ENCODE results near the gene IGSF23.

The IGSF23 gene

DNA sequence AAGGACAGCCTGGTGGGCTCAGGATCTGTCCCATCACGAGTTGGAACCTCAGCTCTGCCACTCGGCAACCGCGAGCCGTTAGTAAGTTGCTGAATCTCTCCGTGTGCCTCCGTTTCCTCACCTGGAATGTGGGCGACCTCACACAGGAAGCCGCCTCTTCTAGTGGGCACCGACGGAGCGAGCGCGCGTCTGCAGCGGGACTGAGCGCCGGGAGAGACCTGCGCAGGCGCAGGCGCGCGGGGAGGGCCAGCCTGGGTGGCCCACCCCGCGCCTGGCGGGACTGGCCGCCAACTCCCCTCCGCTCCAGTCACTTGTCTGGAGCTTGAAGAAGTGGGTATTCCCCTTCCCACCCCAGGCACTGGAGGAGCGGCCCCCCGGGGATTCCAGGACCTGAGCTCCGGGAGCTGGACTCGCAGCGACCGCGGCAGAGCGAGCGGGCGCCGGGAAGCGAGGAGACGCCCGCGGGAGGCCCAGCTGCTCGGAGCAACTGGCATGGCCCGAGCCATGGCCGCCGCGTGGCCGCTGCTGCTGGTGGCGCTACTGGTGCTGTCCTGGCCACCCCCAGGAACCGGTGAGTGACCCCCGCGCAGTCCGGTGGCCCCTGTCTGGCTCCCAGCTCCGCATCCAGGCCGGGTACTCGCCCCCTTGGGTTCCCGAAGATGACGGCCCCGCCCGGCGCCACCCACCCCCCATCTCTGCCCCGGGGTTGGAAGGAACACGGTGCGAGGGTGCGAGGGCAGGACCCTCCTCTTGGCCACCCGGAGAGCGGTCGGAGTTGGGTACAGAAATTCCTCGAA, 30.4 kb downstream of the IGSF23 start, which contains the start of gene PVR:
Gene PVR (plus strand): TSS at position 306 of the 797 bp plus-strand sequence. CDS start 187 bp downstream, at position 493.
- peak; percentile 63 for DNase-seq

DNA sequence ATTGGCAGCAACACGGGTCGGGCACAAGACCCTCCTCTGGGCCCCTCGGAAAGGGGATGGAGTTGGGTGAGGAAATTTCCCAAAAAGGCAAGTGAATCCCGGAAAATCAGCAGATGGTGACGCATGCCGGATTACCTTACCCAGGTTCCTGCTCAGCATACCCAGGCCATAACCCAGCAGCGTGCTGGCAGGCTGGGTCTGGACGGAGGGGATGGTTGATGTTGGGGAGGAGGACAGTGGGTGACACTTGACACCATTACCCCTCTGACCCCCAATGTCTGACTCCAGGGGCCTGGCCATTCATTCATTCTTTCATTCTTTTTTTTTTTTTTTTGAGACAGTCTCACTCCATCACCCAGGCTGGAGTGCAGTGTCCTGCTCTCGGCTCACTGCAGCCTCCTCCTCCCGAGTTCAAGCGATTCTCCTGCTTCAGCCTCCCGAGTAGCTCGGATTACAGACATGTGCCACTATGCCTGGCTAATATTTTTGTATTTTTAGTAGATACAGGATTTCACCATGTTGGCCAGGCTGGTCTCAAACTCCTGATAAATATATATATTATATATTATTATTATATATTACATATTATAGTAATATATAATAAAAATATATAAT, 31.1 kb downstream of the IGSF23 start:
- DNase-seq, result peak; percentile 21

DNA sequence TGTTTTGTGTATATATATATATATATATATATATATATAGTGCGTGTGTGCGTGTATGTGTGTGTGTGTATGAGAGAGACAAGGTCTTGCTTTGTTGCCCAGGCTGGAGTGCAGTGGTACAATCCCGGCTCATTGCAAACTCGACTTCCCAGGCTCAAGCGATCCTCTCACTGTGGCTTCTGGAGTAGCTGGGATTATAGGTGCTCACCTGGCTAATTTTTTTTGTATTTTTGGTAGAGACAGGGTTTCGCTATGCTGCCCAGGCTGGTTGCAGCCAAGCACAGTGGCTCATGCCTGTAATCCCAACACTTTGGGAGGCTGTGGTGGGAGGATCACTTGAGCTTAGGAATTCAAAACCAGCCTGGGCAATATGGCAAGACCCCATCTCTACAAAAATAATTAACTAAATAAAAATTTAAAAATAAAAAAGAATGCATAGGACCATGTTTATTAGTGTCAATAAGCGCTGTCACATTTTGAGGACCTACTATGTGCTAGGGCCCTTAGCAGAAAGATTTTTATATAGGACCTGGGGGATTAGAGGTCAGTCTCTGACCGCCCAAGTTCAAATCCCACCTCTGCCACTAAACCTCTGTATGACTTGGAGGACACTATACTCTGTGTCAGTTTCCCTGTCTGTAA, 32.2 kb downstream of the IGSF23 start:
- no peak for DNase-seq

DNA sequence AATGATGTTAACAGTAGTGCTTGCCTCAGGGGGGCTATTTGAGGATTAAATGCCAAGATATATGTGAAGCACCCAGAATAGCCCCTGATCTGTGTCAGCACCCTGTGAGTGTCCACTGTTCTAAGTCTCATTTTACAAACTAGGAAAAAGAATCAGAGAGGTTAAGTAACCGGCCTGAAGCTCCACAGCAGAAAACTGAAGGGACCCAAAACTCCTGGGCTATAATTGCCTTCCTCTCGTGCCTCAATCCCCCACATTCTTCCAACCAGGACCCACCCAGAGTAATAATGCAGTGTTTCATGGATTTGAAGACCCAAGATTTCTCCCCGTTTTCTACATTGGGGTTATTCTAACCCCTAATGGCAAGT, 32.7 kb downstream of the IGSF23 start:
- no peak for DNase-seq

DNA sequence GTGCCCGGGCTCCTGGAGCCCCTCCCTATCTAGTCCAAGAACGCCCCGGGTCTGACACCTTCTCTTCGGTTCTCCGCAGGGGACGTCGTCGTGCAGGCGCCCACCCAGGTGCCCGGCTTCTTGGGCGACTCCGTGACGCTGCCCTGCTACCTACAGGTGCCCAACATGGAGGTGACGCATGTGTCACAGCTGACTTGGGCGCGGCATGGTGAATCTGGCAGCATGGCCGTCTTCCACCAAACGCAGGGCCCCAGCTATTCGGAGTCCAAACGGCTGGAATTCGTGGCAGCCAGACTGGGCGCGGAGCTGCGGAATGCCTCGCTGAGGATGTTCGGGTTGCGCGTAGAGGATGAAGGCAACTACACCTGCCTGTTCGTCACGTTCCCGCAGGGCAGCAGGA, 33.8 kb downstream of the IGSF23 start:
- DNase-seq, result no peak

DNA sequence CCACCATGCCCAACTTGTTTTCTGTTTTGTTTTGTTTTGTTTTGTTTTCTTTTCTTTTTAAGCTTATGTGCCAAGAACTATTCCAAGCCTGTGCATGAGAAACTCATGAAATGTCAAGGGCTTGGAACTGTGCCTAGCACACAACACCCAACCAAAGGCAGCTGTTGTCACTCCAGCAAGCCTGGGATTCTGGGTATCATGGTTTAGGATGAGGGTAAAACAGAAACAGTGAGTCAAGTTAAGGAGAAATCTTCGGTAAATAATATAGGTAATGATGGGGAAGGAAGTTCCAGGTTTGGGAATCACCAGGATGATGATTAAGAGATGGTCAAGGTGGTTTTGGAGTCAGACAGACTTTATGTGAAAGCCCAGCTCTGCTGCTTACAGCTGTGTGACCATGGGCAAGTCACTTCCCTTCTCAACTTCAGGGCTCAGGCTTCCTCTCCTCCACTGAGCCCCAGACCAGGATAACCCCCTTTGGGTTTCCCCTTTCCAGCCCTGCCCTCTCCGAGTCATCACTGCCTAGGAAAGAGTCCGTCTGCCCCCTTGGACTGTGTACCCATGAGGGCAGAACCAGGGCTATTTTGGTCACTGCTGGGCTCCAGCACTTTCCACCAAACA, 35.4 kb downstream of the IGSF23 start:
- DNase-seq, result no peak

DNA sequence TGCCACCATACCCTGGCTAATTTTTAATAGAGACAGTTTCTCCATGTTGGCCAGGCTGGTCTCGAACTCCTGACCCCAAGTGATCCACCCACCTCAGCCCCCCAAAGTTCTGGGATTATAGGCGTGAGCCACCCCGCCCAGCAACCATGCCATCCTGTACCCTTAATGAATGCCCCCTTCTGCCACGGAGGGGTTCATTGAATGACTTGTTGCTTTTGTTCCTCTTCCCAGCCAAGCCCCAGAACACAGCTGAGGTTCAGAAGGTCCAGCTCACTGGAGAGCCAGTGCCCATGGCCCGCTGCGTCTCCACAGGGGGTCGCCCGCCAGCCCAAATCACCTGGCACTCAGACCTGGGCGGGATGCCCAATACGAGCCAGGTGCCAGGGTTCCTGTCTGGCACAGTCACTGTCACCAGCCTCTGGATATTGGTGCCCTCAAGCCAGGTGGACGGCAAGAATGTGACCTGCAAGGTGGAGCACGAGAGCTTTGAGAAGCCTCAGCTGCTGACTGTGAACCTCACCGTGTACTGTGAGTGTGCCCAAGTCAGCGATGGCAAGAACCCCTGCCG, 36.3 kb downstream of the IGSF23 start:
- DNase-seq, result no peak

DNA sequence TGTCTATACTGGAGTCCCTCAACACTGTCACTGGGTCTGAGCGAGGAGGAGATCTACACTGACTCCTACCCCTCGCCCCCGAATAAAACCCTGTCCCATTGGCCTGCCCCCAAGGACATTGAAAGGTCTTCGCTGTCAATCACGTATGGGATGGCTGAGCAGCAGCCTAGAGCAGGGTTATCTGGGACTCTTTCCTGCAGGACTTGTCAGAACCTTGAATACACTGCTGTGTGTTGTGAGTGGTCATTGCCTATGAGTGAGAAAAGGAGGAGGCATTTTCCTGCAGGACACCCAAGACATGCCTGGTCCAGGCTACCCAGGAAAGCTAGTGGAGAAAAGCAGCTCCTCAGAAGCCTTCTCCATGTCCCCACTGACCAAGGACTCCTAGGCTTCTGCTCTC, 40.0 kb downstream of the IGSF23 start:
- DNase-seq, result no peak

DNA sequence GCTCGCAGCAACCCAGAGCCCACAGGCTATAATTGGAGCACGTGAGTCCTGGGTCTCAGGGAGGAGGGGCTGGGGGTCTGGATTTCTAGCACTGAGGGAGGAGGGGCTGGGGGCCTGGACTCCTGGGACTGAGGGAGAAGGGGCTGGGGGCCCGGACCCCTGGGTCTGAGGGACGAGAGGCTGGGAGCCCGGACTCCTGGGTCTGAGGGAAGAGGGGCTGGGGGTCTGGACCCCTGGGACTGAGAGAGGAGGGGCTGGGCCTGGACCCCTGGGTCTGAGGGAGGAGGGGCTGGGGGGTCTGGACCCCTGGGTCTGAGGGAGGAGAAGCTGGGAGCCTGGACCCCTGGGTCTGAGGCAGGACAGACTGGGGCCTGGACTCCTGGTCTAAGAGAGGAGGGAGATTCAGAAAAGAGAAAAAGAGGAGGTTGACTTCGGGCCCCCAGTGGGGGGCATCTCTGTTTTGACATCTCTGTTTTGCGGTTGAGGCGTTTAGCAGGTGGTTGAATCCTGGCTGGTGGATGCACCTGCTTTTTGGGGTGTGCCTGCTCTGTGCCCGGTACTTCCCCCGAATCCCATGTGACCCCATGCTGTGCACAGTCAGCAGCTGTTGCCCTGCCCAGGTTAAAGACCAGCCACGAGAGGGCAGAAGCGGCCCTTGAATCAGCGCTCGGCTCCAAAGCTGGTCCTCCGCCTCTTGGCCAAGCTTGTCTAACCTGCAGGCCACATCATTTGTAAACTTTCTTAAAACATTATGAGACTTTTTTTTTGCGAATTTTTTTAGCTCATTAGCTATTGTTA, 40.8 kb downstream of the IGSF23 start:
- peak; percentile 78 for DNase-seq

DNA sequence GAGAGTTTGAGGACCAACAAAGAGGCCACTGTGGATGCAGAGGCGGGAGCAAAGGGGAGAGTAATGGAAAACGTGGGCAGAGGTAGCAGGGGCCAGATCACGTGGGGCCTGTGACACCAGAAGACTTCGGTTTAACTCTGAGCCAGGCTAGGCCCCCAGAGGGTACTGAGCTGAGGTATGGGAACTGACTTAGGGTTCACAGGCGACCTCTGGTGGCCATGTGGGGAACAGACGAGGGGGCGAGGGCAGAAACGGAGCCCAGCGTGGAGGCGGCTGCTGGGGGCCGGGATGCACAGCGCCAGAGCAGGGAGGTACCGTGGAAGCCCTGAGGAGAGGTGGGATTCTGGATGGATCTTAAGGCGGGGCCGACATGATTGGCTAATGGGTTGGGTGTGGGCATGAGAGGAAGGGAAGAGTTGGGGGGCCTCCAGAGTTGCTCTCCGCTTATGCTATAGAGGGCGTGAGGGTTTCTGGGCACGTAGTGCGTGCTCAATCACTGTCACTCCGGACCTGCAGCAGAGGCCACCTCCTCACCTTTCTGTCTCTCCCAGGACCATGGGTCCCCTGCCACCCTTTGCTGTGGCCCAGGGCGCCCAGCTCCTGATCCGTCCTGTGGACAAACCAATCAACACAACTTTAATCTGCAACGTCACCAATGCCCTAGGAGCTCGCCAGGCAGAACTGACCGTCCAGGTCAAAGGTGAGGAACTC, 44.0 kb downstream of the IGSF23 start:
- peak; percentile 79 for DNase-seq

DNA sequence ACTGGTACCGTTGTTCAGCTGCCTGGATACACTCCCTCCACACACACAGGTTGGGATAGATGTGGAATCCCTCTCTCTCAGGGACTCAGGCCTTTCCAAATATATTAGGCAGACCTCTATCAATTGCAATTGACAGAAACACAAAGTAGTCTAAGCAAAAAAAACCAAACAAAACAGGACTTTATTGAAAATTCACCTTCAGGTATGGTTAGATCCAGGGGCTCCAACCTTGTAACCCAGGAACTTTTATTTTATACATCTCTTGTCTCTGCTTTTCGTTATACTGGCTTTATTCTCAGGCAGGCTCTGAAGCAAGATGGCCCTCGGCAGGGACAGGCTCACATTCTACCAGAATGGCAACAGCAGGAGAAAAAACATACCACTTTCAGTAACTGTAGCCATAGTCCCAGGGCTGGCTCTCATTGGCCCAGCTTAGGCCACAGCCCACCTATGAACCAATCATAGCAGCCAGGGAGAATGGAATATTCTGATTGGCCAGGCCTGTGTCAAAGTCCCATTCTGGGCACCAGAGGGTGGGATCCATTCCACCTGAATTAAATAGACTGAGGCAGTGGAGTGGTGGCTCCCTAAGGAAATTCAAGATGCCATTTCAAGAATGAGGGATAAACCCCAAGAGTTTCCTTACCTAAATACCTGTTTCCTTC, 44.8 kb downstream of the IGSF23 start:
- no peak for DNase-seq

DNA sequence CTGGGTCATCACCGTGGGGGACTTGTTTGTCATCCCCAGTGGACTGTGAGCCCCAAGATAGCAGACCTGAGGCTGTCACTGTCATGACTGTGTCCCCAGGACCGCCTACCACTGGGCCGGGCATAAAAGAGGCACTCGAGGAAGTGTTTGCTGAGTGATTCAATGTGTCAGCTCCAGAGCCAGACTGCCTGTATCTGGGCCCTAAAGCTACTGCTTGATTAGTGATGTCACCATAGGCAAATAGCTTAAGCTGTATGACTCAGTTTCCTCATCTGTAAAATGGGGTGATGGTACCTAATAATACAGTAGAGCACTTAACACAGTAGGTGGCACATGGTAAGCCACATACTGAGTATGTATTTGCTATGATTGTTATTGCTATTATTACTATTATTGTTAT, 46.7 kb downstream of the IGSF23 start:
- DNase-seq, result no peak

DNA sequence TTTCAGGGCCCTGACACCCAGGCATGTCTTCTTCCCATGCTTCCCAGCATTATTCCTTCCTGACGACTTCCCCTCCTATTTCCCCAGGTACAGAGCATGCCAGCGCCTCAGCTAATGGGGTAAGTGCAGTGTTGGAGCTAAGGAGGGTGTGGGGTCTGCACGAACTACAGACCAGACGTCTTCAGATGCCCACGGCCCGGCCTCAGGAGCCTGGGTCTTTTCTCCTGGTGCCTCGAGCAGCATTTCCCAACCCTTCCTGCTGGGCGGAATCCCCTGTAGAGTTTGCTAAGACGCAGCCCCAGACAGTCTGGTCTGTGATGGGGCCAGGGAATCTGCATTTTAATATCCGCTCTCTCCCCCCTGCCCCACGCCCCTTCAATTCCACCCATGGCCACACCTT, 47.8 kb downstream of the IGSF23 start:
- no peak for DNase-seq

DNA sequence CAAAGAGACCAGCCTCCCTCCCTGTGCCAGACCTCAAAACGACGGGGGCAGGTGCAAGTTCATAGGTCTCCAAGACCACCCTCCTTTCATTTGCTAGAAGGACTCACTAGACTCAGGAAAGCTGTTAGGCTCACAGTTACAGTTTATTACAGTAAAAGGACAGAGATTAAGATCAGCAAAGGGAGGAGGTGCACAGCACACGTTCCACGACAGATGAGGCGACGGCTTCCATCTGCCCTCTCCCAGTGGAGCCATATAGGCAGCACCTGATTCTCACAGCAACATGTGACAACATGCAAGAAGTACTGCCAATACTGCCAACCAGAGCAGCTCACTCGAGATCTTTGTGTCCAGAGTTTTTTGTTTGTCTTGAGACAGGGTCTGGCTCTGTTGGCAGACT, 48.5 kb downstream of the IGSF23 start:
- no peak for DNase-seq

DNA sequence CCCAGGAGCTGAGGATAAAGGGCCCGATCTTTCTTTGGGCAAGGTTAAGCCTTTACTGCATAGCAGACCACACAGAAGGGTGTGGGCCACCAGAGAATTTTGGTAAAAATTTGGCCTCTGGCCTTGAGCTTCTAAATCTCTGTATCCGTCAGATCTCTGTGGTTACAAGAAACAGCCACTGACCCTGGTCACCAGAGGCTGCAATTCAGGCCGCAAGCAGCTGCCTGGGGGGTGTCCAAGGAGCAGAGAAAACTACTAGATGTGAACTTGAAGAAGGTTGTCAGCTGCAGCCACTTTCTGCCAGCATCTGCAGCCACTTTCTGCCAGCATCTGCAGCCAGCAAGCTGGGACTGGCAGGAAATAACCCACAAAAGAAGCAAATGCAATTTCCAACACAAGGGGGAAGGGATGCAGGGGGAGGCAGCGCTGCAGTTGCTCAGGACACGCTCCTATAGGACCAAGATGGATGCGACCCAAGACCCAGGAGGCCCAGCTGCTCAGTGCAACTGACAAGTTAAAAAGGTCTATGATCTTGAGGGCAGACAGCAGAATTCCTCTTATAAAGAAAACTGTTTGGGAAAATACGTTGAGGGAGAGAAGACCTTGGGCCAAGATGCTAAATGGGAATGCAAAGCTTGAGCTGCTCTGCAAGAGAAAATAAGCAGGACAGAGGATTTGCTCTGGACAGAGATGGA, 49.5 kb downstream of the IGSF23 start:
- no peak for DNase-seq

DNA sequence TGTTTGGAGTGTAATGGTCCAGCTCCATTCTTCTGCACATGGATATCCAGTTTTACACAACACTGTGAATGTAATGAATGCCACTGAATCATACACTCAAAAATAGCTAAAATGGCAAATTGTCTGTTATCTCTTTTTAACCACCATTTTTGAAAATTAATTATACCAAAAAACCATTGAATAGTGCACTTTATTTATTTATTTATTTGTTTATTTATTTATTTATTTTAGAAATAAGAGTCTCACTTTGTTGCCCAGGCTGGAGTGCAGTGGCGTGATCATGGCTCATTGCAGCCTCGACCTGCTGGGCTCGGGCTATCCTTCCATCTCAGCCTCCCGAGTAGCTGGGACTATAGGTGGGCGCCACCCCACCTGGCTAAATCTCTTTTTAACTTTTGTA, 50.6 kb downstream of the IGSF23 start:
- no peak for DNase-seq

DNA sequence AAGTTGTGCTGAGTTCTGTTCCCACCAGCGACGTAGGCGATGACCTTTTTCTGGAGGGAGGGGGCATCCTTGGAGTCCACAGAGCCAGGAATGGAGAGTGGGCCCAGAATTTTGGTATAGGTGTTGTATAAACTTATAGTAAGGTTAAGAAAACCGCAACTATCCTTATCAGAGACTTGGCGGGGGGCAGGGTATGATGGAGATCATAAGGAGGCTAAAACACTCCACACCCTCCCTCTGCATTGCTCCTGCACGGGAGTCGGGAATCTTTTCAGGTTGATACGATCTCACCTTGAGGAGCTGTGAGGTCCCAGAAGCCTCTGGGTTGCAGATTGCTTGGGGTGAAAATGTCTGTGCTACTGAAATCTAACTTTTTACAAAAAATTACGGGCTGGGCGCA, 51.6 kb downstream of the IGSF23 start:
- DNase-seq, result no peak

DNA sequence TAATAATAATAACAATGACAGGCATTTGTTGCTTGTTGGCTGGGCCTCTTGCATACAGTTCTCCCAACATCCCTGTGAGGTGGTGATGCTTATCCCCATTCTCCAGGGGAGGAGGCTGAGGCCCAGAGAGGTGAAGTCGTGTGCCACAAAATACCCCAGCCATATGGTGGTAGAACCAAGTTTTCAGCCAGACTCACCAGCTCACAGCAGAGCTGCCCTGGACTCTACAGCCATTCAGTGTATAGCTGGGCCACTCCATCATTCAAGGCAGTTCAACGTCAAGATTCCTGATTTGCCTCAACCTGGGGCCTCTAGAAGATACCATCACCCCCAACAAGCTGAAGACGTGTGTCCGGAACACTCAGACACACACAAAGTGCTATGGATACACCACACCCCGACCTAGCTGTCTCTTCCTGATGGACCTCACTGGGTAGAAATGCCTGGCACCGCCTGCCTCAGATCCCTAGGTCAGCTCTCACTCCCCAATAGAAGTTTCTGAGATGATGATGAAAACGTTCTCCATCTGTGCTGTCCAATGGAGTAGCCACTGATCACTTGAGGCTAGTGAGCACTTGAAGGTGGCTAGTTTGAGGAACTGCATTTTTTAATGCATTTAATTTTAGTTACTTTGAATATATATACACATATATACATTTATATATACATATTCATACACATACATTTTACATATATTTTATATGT, 53.6 kb downstream of the IGSF23 start:
- DNase-seq, result no peak

DNA sequence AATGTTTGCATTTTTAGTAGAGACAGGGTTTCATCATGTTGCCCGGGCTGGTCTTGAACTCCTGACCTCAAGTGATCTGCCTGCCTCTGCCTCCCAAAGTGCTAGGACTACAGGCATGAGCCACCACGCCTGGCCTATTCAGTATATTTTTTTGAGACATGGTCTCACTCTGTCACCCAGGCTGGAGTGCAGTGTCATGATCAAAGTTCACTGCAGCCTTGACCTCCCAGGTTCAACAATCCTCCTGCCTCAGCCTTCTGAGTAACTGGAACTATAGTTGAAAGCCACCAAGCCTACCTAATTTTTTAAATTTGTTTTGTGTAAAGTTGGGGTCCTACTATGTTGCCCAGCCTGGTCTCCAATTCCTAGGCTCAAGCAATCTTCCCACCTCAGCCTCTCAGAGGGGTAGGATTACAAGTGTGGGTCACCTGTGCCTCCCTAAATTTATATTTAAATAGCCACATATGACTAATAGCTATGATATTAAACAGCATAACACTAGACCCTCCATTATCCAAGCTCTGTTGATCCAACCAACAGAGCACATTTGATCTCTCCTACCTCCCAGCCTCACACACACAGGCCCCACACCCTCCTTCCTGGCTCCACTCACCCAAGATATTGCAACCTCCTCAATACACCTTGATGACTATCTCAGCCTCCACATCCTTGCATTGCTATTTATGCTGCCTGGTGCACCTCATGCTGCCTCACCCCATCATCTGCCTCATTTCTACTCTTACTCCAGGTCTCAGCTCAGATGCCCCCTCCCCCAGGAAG, 55.8 kb downstream of the IGSF23 start:
- no peak for DNase-seq

All from activated CD4-positive, alpha-beta T cell treated with anti-CD3 and anti-CD28 coated beads, Interleukin-2, Interleukin-6, amounts not matched to agents 100 ng/mL and 50 ng/mL, durations not matched to agents 16 hours and 8 hours (primary cell).